Suprapubic skin (tissue), 3 donors: ENCODE data around the gene CLNK.

Experiments
- CTCF ChIP-seq, 2 donors: fragments of 200-600 bp in 1 of 2; fragments of 450-650 bp in 1 of 2; sonication (generic) in 1 of 2; IDR thresholded peaks; one replicate each; pipeline ENCODE4 v1.5.1; 2016 to 2019; ENCODE audit warnings: antibody characterized with exemption in 2 of 2, mild to moderate bottlenecking in 1 of 2, moderate library complexity in 1 of 2
- EP300 ChIP-seq: sonication (generic); formaldehyde crosslinking; IDR thresholded peaks from one replicate; pipeline ENCODE4 v1.6.1; 2017; ENCODE audit warnings: antibody characterized with exemption

GRCh38 chr4:10554121-10554520 lies 130.4 kb downstream of the CLNK start:
- TF ChIP-seq CTCF (IDR thresholded peaks at IDR 0.05) (no peak), EP300 (no peak)
